Mesenchymal stem cell (in vitro differentiated cells and primary cell): ENCODE data around the gene MRPL42.
"Not testable (repeated sequence)": the region's sequence is repeated elsewhere in the genome, so short reads cannot be mapped to it uniquely, and the experiment has no call there.

ENCODE experiments used
- DNase-seq: peaks from one replicate; pipeline ENCODE4 v3.0.0-alpha.2; 2013
- H2AFZ ChIP-seq: one replicate; pipeline ENCODE4 v1.6.1; 2013; ENCODE audit warnings: low read depth, mild to moderate bottlenecking, control low read depth, inconsistent platforms, low read length, moderate library complexity
- H2AK5ac ChIP-seq: 2 replicates; pipeline ENCODE4 v1.6.1; 2013; ENCODE audit warnings: low read length, moderate library complexity, mild to moderate bottlenecking, inconsistent platforms; ENCODE audit not compliant: severe bottlenecking
- H2BK120ac ChIP-seq: one replicate; pipeline ENCODE4 v1.6.1; 2013; ENCODE audit warnings: low read depth, mild to moderate bottlenecking, inconsistent platforms, low read length, moderate library complexity
- H2BK12ac ChIP-seq, 2 experiments: one replicate each; pipeline ENCODE4 v1.6.1; 2013; ENCODE audit warnings: inconsistent platforms in 2 of 2, low read length in 2 of 2, mild to moderate bottlenecking in 2 of 2, moderate library complexity in 2 of 2, control low read depth in 1 of 2
- H2BK15ac ChIP-seq: one replicate; pipeline ENCODE4 v1.6.1; 2013; ENCODE audit warnings: mild to moderate bottlenecking, low read depth, inconsistent platforms; ENCODE audit not compliant: poor library complexity, severe bottlenecking
- H2BK5ac ChIP-seq: 2 replicates; pipeline ENCODE4 v1.6.1; 2013; ENCODE audit warnings: low read depth, mild to moderate bottlenecking, low read length, control low read depth, inconsistent platforms; ENCODE audit not compliant: poor library complexity, severe bottlenecking
- H3K14ac ChIP-seq, 2 experiments: one replicate each; pipeline ENCODE4 v1.6.1; 2013; ENCODE audit warnings: inconsistent platforms in 2 of 2, low read length in 2 of 2, control low read depth in 1 of 2, mild to moderate bottlenecking in 1 of 2, moderate library complexity in 1 of 2
- H3K18ac ChIP-seq, 2 experiments: one replicate each; pipeline ENCODE4 v1.6.1; 2013; ENCODE audit warnings: inconsistent platforms in 2 of 2, low read length in 2 of 2, control low read depth in 1 of 2, low read depth in 1 of 2, mild to moderate bottlenecking in 1 of 2
- H3K23ac ChIP-seq, 2 experiments: one replicate each; pipeline ENCODE4 v1.6.1; 2013; ENCODE audit warnings: inconsistent platforms in 2 of 2, low read length in 2 of 2, mild to moderate bottlenecking in 2 of 2, moderate library complexity in 2 of 2, control low read depth in 1 of 2
- H3K27ac ChIP-seq: 2 replicates; pipeline ENCODE4 v1.5.1; 2013; ENCODE audit warnings: mild to moderate bottlenecking, moderate library complexity, low read length, control low read depth, inconsistent platforms; ENCODE audit not compliant: poor library complexity, severe bottlenecking
- H3K27me3 ChIP-seq, 2 experiments: 2 replicates each; pipeline versions ENCODE4 v1.6.1 to v1.7.0; 2013; ENCODE audit warnings: low read length in 2 of 2, mild to moderate bottlenecking in 2 of 2, moderate library complexity in 2 of 2, control low read depth in 1 of 2, inconsistent platforms in 1 of 2; ENCODE audit not compliant: control insufficient read depth in 1 of 2, insufficient read depth in 1 of 2
- H3K36me3 ChIP-seq, 2 experiments: 2 replicates each; pipeline versions ENCODE4 v1.6.1 to v1.7.0; 2013; ENCODE audit warnings: low read length in 2 of 2, control low read depth in 1 of 2, inconsistent platforms in 1 of 2, low read depth in 1 of 2, mild to moderate bottlenecking in 1 of 2; ENCODE audit not compliant: insufficient read depth in 2 of 2, control insufficient read depth in 1 of 2
- H3K4ac ChIP-seq, 2 experiments: one replicate each; pipeline ENCODE4 v1.6.1; 2013; ENCODE audit warnings: inconsistent platforms in 2 of 2, low read length in 2 of 2, mild to moderate bottlenecking in 2 of 2, moderate library complexity in 2 of 2, control low read depth in 1 of 2, low read depth in 1 of 2
- H3K4me1 ChIP-seq: 2 replicates; pipeline ENCODE4 v1.6.1; 2013; ENCODE audit warnings: low read depth, low read length, control low read depth; ENCODE audit not compliant: control insufficient read depth, insufficient read depth
- H3K4me2 ChIP-seq: 2 replicates; pipeline ENCODE4 v1.6.1; 2013; ENCODE audit warnings: low read length, mild to moderate bottlenecking, inconsistent platforms; ENCODE audit not compliant: poor library complexity, severe bottlenecking
- H3K4me3 ChIP-seq, 2 experiments: 2 replicates each; pipeline versions ENCODE4 v1.5.1 to v1.7.0; 2013; ENCODE audit warnings: low read length in 2 of 2, mild to moderate bottlenecking in 2 of 2, control low read depth in 1 of 2, low read depth in 1 of 2; ENCODE audit not compliant: insufficient read depth in 1 of 2
- H3K79me1 ChIP-seq: replicated peaks from 2 replicates; pipeline ENCODE4 v1.6.1; 2013; ENCODE audit warnings: mild to moderate bottlenecking, control low read depth, low read length, inconsistent platforms; ENCODE audit not compliant: poor library complexity, severe bottlenecking
- H3K9ac ChIP-seq: 2 replicates; pipeline ENCODE4 v1.7.0; 2013; ENCODE audit warnings: mild to moderate bottlenecking, low read length, moderate library complexity
- H3K9me3 ChIP-seq: 2 replicates; pipeline ENCODE4 v1.7.0; 2013; ENCODE audit warnings: mild to moderate bottlenecking, low read length; ENCODE audit not compliant: control insufficient read depth
- H4K8ac ChIP-seq: one replicate; pipeline ENCODE4 v1.6.1; 2013; ENCODE audit warnings: inconsistent platforms, mild to moderate bottlenecking, low read length, moderate library complexity
- H4K91ac ChIP-seq: one replicate; pipeline ENCODE4 v1.6.1; 2013; ENCODE audit warnings: mild to moderate bottlenecking, low read length, inconsistent platforms
- WGBS: methylation state at CpG from one replicate; pipeline ENCODE4 v1.1.7; 2013; ENCODE audit warnings: mixed read lengths; 5-methylcytosine and 5-hydroxymethylcytosine counted together

MRPL42 gene

GRCh38 chr12:93497456-93497855 is 30.1 kb downstream of the MRPL42 start:
- no peak overlapping the region for H2BK12ac ChIP-seq
- no peak for DNase-seq
- no CpG with 5 or more reads among the region's 1 CpG for WGBS
- no peak overlapping the region for H3K27ac ChIP-seq
- H2AFZ ChIP-seq, result no peak overlapping the region
- no peak overlapping the region for H4K8ac ChIP-seq
- H2BK15ac ChIP-seq, result no peak overlapping the region
- no peak overlapping the region for H3K23ac ChIP-seq
- no peaks in the 10 kb centered on the region for H3K4me1 ChIP-seq
- H3K9ac ChIP-seq, result no peak overlapping the region
- peaks cover 13% of the 10 kb centered on the region for H3K79me1 ChIP-seq
- no peak overlapping the region for H2BK5ac ChIP-seq
- no peak overlapping the region for H2BK120ac ChIP-seq
- H4K91ac ChIP-seq, result no peak overlapping the region
- no peaks in the 10 kb centered on the region for H3K9me3 ChIP-seq
- no peak overlapping the region for H3K14ac ChIP-seq
- H3K4me3 ChIP-seq, result no peak overlapping the region
- peaks cover 2 to 36% of the 10 kb centered on the region in 2 experiments for H3K36me3 ChIP-seq
- H2AK5ac ChIP-seq, result no peak overlapping the region
- H3K27me3 ChIP-seq, result no peaks in the 10 kb centered on the region
- no peak overlapping the region for H3K4me2 ChIP-seq
- no peak overlapping the region for H3K4ac ChIP-seq
- no peak overlapping the region for H3K18ac ChIP-seq

- H3K9ac ChIP-seq, H3K4me3 ChIP-seq, H2BK120ac ChIP-seq, H2BK15ac ChIP-seq, H3K4me1 ChIP-seq, H3K14ac ChIP-seq, H4K91ac ChIP-seq, DNase-seq, H2BK12ac ChIP-seq, H2AK5ac ChIP-seq, H3K18ac ChIP-seq, H3K23ac ChIP-seq, H4K8ac ChIP-seq, H3K27ac ChIP-seq, H3K4ac ChIP-seq, H2AFZ ChIP-seq, H3K9me3 ChIP-seq, H2BK5ac ChIP-seq, H3K27me3 ChIP-seq, H3K4me2 ChIP-seq: not testable (repeated sequence)
- Histone ChIP-seq H3K79me1 (peaks cover 14% of the 10 kb centered on the region), H3K36me3 (peaks cover 2 to 40% of the 10 kb centered on the region in 2 experiments)
- WGBS, result no CpG with 5 or more reads among the region's 1 CpG
Measured at GRCh38 chr12:93498813-93499212, 31.5 kb downstream of the MRPL42 start.

- Histone ChIP-seq H3K36me3 (peaks cover 3 to 39% of the 10 kb centered on the region in 2 experiments), H2BK5ac (no peak overlapping the region), H3K4ac (no peak overlapping the region), H3K4me1 (no peaks in the 10 kb centered on the region), H4K8ac (no peak overlapping the region), H3K9ac (no peak overlapping the region), H3K9me3 (no peaks in the 10 kb centered on the region), H3K23ac (no peak overlapping the region), H4K91ac (no peak overlapping the region), H3K79me1 (peaks cover 8% of the 10 kb centered on the region), H3K14ac (no peak overlapping the region), H2AK5ac (no peak overlapping the region), H2BK12ac (no peak overlapping the region), H3K4me3 (no peak overlapping the region), H3K18ac (no peak overlapping the region), H3K4me2 (no peak overlapping the region), H3K27me3 (no peaks in the 10 kb centered on the region), H3K27ac (no peak overlapping the region), H2AFZ (no peak overlapping the region), H2BK120ac (no peak overlapping the region), H2BK15ac (no peak overlapping the region)
- DNase-seq, result no peak
- whole genome bisulfite sequencing, result no CpG with 5 or more reads among the region's 1 CpG
Measured at GRCh38 chr12:93500201-93500600, 32.9 kb downstream of the MRPL42 start.

- Histone ChIP-seq H2BK15ac (no peak overlapping the region), H2BK5ac (no peak overlapping the region), H3K79me1 (peaks cover 5% of the 10 kb centered on the region), H3K14ac (no peak overlapping the region), H3K4me3 (no peak overlapping the region), H3K9ac (no peak overlapping the region), H2BK12ac (no peak overlapping the region), H3K18ac (no peak overlapping the region), H3K4me2 (no peak overlapping the region), H3K4ac (no peak overlapping the region), H3K4me1 (no peaks in the 10 kb centered on the region), H4K91ac (no peak overlapping the region), H3K23ac (no peak overlapping the region), H3K36me3 (peaks cover 3 to 34% of the 10 kb centered on the region in 2 experiments), H2AFZ (no peak overlapping the region), H3K27me3 (no peaks in the 10 kb centered on the region), H2BK120ac (no peak overlapping the region), H3K9me3 (no peaks in the 10 kb centered on the region), H4K8ac (no peak overlapping the region), H2AK5ac (no peak overlapping the region), H3K27ac (no peak overlapping the region)
- 43% methylated on average over 1 of the region's 2 CpGs for WGBS
- DNase-seq, result no peak
Measured at GRCh38 chr12:93500667-93501066, 33.4 kb downstream of the MRPL42 start.
